Measurements from ENCODE around the gene FHDC1.

Gene FHDC1

DNA sequence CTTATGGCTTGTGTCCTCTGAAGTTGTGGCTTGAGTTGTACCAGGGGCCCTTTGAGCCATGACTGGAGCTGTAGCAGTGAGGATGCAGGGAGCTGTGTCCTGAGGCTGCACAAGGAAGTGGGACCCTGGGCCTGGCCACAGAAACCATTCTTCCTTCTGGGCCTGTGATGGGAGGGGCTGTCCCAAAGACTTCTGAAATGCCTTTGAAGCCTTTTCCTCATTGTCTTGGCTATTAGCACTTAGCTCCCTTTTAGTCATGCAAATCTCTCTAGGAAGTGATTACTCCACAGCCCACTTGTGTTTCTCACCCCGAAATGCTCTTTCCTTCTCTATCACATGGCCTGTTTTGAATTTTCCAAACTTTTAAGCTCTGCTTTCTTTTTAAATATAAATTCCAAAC is 92.4 kb downstream of the FHDC1 start:
- no peak for FAIRE-seq
- no peak for DNase-seq (ENCODE audit: low spot score)
